GM12878 (cell line): ENCODE data around the gene ENDOV. TPM values are rescaled to one million over a fixed set of nuclear protein-coding genes. Genes with fewer than 3 reads are reported as not detected.

ENCODE experiments used
- ATAC-seq: fragments of 200-7000 bp; cut with Tn5 transposase; 3 replicates; pipeline ENCODE4 v1.9.1; 2020; ENCODE audit warnings: mild to moderate bottlenecking, moderate library complexity
- BruUV-seq: library from RNA; stranded (reverse); fragments of 400-500 nt; replicated peaks from 2 replicates; lab custom pipeline; 2021; lab: Mats Ljungman, UMichigan
- CTCF ChIA-PET: fragments of 300-600 bp; sonication (Branson Sonifier 250); formaldehyde crosslinking; extraction: SDS; loops from one replicate; lab custom pipeline; 2021; ENCODE audit warnings: inconsistent platforms; lab: Yijun Ruan, JAX
- POLR2A ChIA-PET: fragments of 350-600 bp; formaldehyde crosslinking; extraction: SDS; loops from one replicate; lab custom pipeline; 2021; ENCODE audit warnings: inconsistent platforms; lab: Charles Lee
- RAD21 ChIA-PET: fragments of 300-600 bp; sonication (Branson Sonifier 250); formaldehyde crosslinking; loops from one replicate; lab custom pipeline; 2023; ENCODE audit warnings: antibody characterized with exemption; ENCODE audit not compliant: unreplicated experiment; lab: Charles Lee
- SMC1A ChIA-PET: fragments of 300-600 bp; sonication (Branson Sonifier 250); formaldehyde crosslinking; loops from one replicate; lab custom pipeline; 2023; ENCODE audit not compliant: unreplicated experiment, uncharacterized antibody; lab: Charles Lee
- DNase-seq: peaks from one replicate; pipeline ENCODE4 v3.0.0-alpha.2; 2011; ENCODE audit warnings: low read depth, low spot score
- FAIRE-seq: peaks from 3 replicates; lab custom pipeline; 2011; peaks lifted over from hg19 to GRCh38; lab: Jason Lieb, UNC
- H2AFZ ChIP-seq: 2 replicates; pipeline ENCODE4 v1.6.0; 2011; ENCODE audit warnings: low read depth, low read length, control low read depth; ENCODE audit not compliant: control insufficient read depth
- H3K27ac ChIP-seq: 2 replicates; pipeline ENCODE4 v1.5.1; 2011; ENCODE audit warnings: control low read depth; ENCODE audit not compliant: control insufficient read depth, insufficient read depth
- H3K27me3 ChIP-seq, 2 experiments: replicated peaks in 1 of 2; 2 replicates each; pipeline versions ENCODE4 v1.6.0 to v1.6.1; 2011; ENCODE audit warnings: low read length in 1 of 2; ENCODE audit not compliant: control insufficient read depth in 2 of 2, insufficient read depth in 2 of 2
- H3K36me3 ChIP-seq, 2 experiments: 2 replicates each; pipeline ENCODE4 v1.5.1; 2011; ENCODE audit warnings: low read length in 1 of 2; ENCODE audit not compliant: control insufficient read depth in 2 of 2, insufficient read depth in 2 of 2
- H3K4me1 ChIP-seq: 2 replicates; pipeline ENCODE4 v1.6.1; 2011; ENCODE audit warnings: mild to moderate bottlenecking, low read length, moderate library complexity, mixed read lengths; ENCODE audit not compliant: control insufficient read depth, insufficient read depth
- H3K4me2 ChIP-seq: 2 replicates; pipeline ENCODE4 v1.6.0; 2011; ENCODE audit warnings: control low read depth; ENCODE audit not compliant: control insufficient read depth, insufficient read depth
- H3K4me3 ChIP-seq: fragments of 200-600 bp; sonication (generic); 2 replicates; pipeline ENCODE4 v1.5.1; 2016
- H3K79me2 ChIP-seq: 2 replicates; pipeline ENCODE4 v1.6.0; 2011; ENCODE audit warnings: low read length; ENCODE audit not compliant: control insufficient read depth, insufficient read depth
- H3K9ac ChIP-seq: 2 replicates; pipeline ENCODE4 v1.8.0; 2011; ENCODE audit warnings: low read length, control low read depth, mixed read lengths; ENCODE audit not compliant: control insufficient read depth, insufficient read depth
- H3K9me3 ChIP-seq: replicated peaks from 3 replicates; pipeline ENCODE4 v1.5.1; 2011; ENCODE audit warnings: mild to moderate bottlenecking, low read length; ENCODE audit not compliant: control insufficient read depth, insufficient read depth
- H4K20me1 ChIP-seq: 2 replicates; pipeline ENCODE4 v1.6.0; 2011; ENCODE audit not compliant: control insufficient read depth, insufficient read depth
- ASH2L ChIP-seq: fragments of 300-600, 200-600 bp; sonication (generic); IDR thresholded peaks from 2 replicates; pipeline ENCODE4 v1.6.1; 2017; ENCODE audit warnings: low read depth, mild to moderate bottlenecking, borderline replicate concordance
- BACH1 ChIP-seq: fragments of 450-650 bp; IDR thresholded peaks from 2 replicates; pipeline ENCODE4 v1.6.1; 2017; ENCODE audit warnings: mild to moderate bottlenecking, borderline replicate concordance
- MXI1 ChIP-seq: fragments of 150-350 bp; IDR thresholded peaks from 2 replicates; pipeline ENCODE4 v1.6.1; 2011; ENCODE audit warnings: low read depth, mild to moderate bottlenecking, inconsistent platforms, low read length, improper control_type of control experiment
- PML ChIP-seq: IDR thresholded peaks from 2 replicates; pipeline ENCODE4 v1.6.1; 2012; ENCODE audit warnings: low read length, inconsistent platforms
- RB1 ChIP-seq: fragments of 450-650 bp; formaldehyde crosslinking; IDR thresholded peaks from 2 replicates; pipeline ENCODE4 v1.6.1; 2017; ENCODE audit warnings: mild to moderate bottlenecking, borderline replicate concordance
- RFX5 ChIP-seq: IDR thresholded peaks from 2 replicates; pipeline ENCODE4 v1.6.1; 2011; ENCODE audit warnings: low read depth, low read length, improper control_type of control experiment
- RUNX3 ChIP-seq: IDR thresholded peaks from 2 replicates; pipeline ENCODE4 v1.6.1; 2012; ENCODE audit warnings: low read length, inconsistent platforms
- SREBF1 ChIP-seq: IDR thresholded peaks from 2 replicates; pipeline ENCODE4 v1.6.1; 2012; ENCODE audit warnings: mild to moderate bottlenecking, low read length
- SRF ChIP-seq, 2 experiments: IDR thresholded peaks; 2 replicates each; pipeline ENCODE4 v1.6.1; 2011; ENCODE audit warnings: low read depth in 2 of 2, low read length in 2 of 2, mild to moderate bottlenecking in 1 of 2, moderate library complexity in 1 of 2
- TCF7 ChIP-seq: IDR thresholded peaks from 2 replicates; pipeline ENCODE4 v1.6.1; 2014; ENCODE audit warnings: antibody characterized with exemption, borderline replicate concordance
- WGBS: methylation state at CpG from one replicate; pipeline ENCODE4 v1.1.6; 2016; ENCODE audit warnings: low lambda C conversion rate; ENCODE audit not compliant: insufficient replicate concordance, insufficient coverage; ENCODE audit errors: missing lambda C conversion rate; 5-methylcytosine and 5-hydroxymethylcytosine counted together
- in situ Hi-C: fragments of 300-500 bp; cut with MboI; formaldehyde crosslinking; loops from 9 replicates; pipeline ENCODE4 v1.14.3; 2018; ENCODE audit warnings: mixed read lengths
- intact Hi-C: fragments of 100-400 bp; cut with micrococcal nuclease; formaldehyde crosslinking; loops from one replicate; pipeline ENCODE4 v1.14.2; 2022; ENCODE audit not compliant: unreplicated experiment
- polyA plus RNA-seq, 11 experiments: library from polyadenylated mRNA; depleted of rRNA in 4 of 11; unstranded in 6 of 11; stranded (reverse) in 5 of 11; fragments of >200 nt; fragmentation: Nextera tagmentation in 4 of 11; fragmentation: Illumina TruSeq in 1 of 11; extraction: Ambion mirVana in 4 of 11; extraction: Trizol in 1 of 11; gene quantifications; 1 replicate in 1 of 11; 2 replicates in 10 of 11; pipeline versions ENCODE4 v1.2.1 to v1.2.3, GENCODE V29; 2011 to 2016; ENCODE audit warnings: inconsistent platforms in 2 of 11, missing spikeins in 2 of 11, low read depth in 1 of 11
- total RNA-seq, 4 experiments: library from RNA; depleted of rRNA in 3 of 4; stranded (reverse); fragments of >200 nt in 3 of 4; fragmentation: Illumina TruSeq in 1 of 4; extraction: Trizol in 1 of 4; gene quantifications; 2 replicates each; pipeline versions ENCODE4 v1.2.1 to v1.2.3, GENCODE V29; 2013 to 2021
- TF ChIP-seq, protein P1 (sequence below): IDR thresholded peaks from 2 replicates; pipeline ENCODE4 v1.6.1; 2011; ENCODE audit warnings: borderline replicate concordance, low read depth, mild to moderate bottlenecking, moderate library complexity, low read length; ENCODE audit not compliant: insufficient read depth, poor library complexity, severe bottlenecking
- TF ChIP-seq, protein P2 (sequence below): IDR thresholded peaks from 2 replicates; pipeline ENCODE4 v1.6.1; 2012; ENCODE audit warnings: low read depth, low read length, improper control_type of control experiment
- TF ChIP-seq, protein P3 (sequence below): fragments of 450-650 bp; IDR thresholded peaks from 2 replicates; pipeline ENCODE4 v1.6.1; 2017; ENCODE audit warnings: mild to moderate bottlenecking, moderate library complexity

The ENDOV gene
- total and polyA plus RNA-seq, 10 of the 15 experiments (the other 5 are each of a cell fraction or from before 2014, with no cell fraction given) = 0.63 to 11.9 (median 8.1) TPM

DNA sequence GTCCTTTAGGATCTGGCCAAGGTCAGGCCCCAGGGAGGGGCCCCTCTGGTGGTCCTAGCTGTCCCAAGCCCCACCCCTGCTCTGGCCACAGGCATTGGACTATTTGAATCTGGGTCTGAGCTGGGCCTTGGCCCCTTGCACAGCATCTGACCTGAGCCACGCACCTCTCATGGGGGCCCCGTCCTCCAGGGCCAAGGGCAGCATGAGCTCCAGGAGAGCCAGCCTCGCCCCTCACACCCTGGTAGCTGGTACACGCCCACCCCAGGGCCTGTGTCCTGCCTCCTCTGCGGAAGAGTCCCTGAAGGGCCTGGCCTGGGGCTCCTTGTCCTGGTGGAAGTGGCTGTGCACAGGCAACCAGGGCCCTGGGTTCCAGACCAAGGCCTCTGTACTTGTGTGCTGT is 23.8 kb downstream of the ENDOV start:
- H3K79me2 ChIP-seq = no peaks in the 10 kb centered on the region
- H3K4me3 ChIP-seq = no peak overlapping the region
- ATAC-seq (no peak), DNase-seq (no peak), FAIRE-seq (no peak)
- intact Hi-C loops = no loop called here
- SMC1A ChIA-PET = no interaction called here
- POLR2A ChIA-PET = no interaction called here
- H3K27me3 ChIP-seq = no peaks in the 10 kb centered on the region
- CTCF ChIA-PET = no interaction called here
- no peaks in the 10 kb centered on the region for H3K9me3 ChIP-seq
- H4K20me1 ChIP-seq = no peaks in the 10 kb centered on the region
- in situ Hi-C loops = no loop called here
- no peak overlapping the region for H3K4me2 ChIP-seq
- RAD21 ChIA-PET = no interaction called here
- H3K36me3 ChIP-seq = no peaks in the 10 kb centered on the region
- no peak overlapping the region for H3K27ac ChIP-seq
- no TSS peak for BruUV-seq
- no peaks in the 10 kb centered on the region for H3K4me1 ChIP-seq
- TF ChIP-seq, protein P1, sequence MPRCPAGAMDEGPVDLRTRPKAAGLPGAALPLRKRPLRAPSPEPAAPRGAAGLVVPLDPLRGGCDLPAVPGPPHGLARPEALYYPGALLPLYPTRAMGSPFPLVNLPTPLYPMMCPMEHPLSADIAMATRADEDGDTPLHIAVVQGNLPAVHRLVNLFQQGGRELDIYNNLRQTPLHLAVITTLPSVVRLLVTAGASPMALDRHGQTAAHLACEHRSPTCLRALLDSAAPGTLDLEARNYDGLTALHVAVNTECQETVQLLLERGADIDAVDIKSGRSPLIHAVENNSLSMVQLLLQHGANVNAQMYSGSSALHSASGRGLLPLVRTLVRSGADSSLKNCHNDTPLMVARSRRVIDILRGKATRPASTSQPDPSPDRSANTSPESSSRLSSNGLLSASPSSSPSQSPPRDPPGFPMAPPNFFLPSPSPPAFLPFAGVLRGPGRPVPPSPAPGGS = no peak
- no peak for TF ChIP-seq SREBF1
- no peak overlapping the region for H3K9ac ChIP-seq
- H2AFZ ChIP-seq = no peak overlapping the region
- 7% methylated on average over 5 of the region's 5 CpGs for WGBS

DNA sequence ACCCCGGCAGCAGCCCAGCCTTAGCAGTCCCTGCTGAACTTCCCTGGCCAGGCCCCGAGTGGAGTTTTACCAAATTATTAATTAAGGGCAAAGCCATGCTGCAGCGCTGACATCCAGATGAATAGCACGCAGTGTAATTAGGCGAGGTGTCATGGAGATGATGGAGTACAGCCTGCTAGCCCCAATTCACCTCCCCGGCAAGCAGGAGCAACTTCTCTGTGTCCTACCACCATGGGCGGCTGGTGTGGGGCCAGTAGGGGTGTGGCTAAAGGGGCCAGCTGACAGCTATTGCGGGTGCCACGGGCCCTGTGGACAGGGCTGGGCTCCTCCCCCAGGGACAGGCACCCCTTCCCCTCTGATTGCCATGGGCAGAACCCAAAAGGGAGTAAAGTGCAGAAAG is 24.5 kb downstream of the ENDOV start:
- in situ Hi-C loops (no loop called here), intact Hi-C loops (no loop called here)
- Histone ChIP-seq H3K79me2 (no peaks in the 10 kb centered on the region), H2AFZ (no peak overlapping the region), H3K4me1 (no peaks in the 10 kb centered on the region), H3K9me3 (no peaks in the 10 kb centered on the region), H3K4me3 (no peak overlapping the region), H3K4me2 (no peak overlapping the region), H3K9ac (no peak overlapping the region), H3K27ac (no peak overlapping the region), H3K36me3 (no peaks in the 10 kb centered on the region), H4K20me1 (no peaks in the 10 kb centered on the region), H3K27me3 (no peaks in the 10 kb centered on the region)
- WGBS = 44% methylated on average over 9 of the region's 9 CpGs
- DNase-seq = no peak
- no TSS peak for BruUV-seq
- RAD21 ChIA-PET = no interaction called here
- no peak for ATAC-seq
- CTCF ChIA-PET = no interaction called here
- POLR2A ChIA-PET = no interaction called here
- no peak for FAIRE-seq
- SMC1A ChIA-PET = no interaction called here
- TF ChIP-seq SRF (IDR thresholded peaks at IDR 0.05; ENCODE audit: low read depth in 2 of 2, low read length in 2 of 2) (no peak), BACH1 (no peak), RFX5 (no peak), PML (no peak), RB1 (no peak), RUNX3 (no peak), TCF7 (no peak), MXI1 (no peak), ASH2L (no peak)
- TF ChIP-seq, protein P2, sequence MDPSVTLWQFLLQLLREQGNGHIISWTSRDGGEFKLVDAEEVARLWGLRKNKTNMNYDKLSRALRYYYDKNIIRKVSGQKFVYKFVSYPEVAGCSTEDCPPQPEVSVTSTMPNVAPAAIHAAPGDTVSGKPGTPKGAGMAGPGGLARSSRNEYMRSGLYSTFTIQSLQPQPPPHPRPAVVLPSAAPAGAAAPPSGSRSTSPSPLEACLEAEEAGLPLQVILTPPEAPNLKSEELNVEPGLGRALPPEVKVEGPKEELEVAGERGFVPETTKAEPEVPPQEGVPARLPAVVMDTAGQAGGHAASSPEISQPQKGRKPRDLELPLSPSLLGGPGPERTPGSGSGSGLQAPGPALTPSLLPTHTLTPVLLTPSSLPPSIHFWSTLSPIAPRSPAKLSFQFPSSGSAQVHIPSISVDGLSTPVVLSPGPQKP = no peak
- TF ChIP-seq, protein P3, sequence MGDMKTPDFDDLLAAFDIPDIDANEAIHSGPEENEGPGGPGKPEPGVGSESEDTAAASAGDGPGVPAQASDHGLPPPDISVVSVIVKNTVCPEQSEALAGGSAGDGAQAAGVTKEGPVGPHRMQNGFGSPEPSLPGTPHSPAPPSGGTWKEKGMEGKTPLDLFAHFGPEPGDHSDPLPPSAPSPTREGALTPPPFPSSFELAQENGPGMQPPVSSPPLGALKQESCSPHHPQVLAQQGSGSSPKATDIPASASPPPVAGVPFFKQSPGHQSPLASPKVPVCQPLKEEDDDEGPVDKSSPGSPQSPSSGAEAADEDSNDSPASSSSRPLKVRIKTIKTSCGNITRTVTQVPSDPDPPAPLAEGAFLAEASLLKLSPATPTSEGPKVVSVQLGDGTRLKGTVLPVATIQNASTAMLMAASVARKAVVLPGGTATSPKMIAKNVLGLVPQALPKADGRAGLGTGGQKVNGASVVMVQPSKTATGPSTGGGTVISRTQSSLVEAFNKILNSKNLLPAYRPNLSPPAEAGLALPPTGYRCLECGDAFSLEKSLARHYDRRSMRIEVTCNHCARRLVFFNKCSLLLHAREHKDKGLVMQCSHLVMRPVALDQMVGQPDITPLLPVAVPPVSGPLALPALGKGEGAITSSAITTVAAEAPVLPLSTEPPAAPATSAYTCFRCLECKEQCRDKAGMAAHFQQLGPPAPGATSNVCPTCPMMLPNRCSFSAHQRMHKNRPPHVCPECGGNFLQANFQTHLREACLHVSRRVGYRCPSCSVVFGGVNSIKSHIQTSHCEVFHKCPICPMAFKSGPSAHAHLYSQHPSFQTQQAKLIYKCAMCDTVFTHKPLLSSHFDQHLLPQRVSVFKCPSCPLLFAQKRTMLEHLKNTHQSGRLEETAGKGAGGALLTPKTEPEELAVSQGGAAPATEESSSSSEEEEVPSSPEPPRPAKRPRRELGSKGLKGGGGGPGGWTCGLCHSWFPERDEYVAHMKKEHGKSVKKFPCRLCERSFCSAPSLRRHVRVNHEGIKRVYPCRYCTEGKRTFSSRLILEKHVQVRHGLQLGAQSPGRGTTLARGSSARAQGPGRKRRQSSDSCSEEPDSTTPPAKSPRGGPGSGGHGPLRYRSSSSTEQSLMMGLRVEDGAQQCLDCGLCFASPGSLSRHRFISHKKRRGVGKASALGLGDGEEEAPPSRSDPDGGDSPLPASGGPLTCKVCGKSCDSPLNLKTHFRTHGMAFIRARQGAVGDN = no peak
